Effector memory CD4-positive, alpha-beta T cell (primary cell): ENCODE data around the gene PSMD3.

Experiments used
- DNase-seq, 3 donors: peaks; one replicate each; pipeline ENCODE4 v3.0.0-alpha.2; 2020
- H3K27ac ChIP-seq: 2 replicates; pipeline ENCODE4 v1.7.0; 2013; ENCODE audit warnings: mild to moderate bottlenecking, low read length, moderate library complexity; ENCODE audit not compliant: insufficient read depth, poor library complexity, severe bottlenecking
- H3K27me3 ChIP-seq: replicated peaks from 2 replicates; pipeline ENCODE4 v1.7.0; 2013; ENCODE audit warnings: mild to moderate bottlenecking, low read length; ENCODE audit not compliant: insufficient read depth, control insufficient read depth, poor library complexity, severe bottlenecking
- H3K36me3 ChIP-seq: 2 replicates; pipeline ENCODE4 v1.7.0; 2013; ENCODE audit warnings: mild to moderate bottlenecking, low read length, moderate library complexity; ENCODE audit not compliant: control insufficient read depth, insufficient read depth
- H3K4me1 ChIP-seq: 2 replicates; pipeline ENCODE4 v1.7.0; 2013; ENCODE audit warnings: low read length, mild to moderate bottlenecking; ENCODE audit not compliant: control insufficient read depth, insufficient read depth, poor library complexity, severe bottlenecking
- H3K4me3 ChIP-seq: 2 replicates; pipeline ENCODE4 v1.7.0; 2013; ENCODE audit warnings: low read length, low read depth, mild to moderate bottlenecking; ENCODE audit not compliant: insufficient read depth, poor library complexity, severe bottlenecking
- H3K9me3 ChIP-seq: 2 replicates; pipeline ENCODE4 v1.7.0; 2013; ENCODE audit warnings: mild to moderate bottlenecking, low read length, moderate library complexity; ENCODE audit not compliant: control insufficient read depth

The PSMD3 gene

GRCh38 chr17:40027614-40028012 lies 47.0 kb downstream of the PSMD3 start:
- Histone ChIP-seq H3K4me1 (peaks cover 10% of the 10 kb centered on the region), H3K9me3 (no peaks in the 10 kb centered on the region), H3K36me3 (peaks cover 54% of the 10 kb centered on the region), H3K27me3 (no peaks in the 10 kb centered on the region), H3K4me3 (no peak overlapping the region), H3K27ac (no peak overlapping the region)
- DNase-seq = no peak

GRCh38 chr17:40028595-40028994 lies 48.0 kb downstream of the PSMD3 start:
- DNase-seq = no peak
- Histone ChIP-seq H3K9me3 (no peaks in the 10 kb centered on the region), H3K36me3 (peaks cover 57% of the 10 kb centered on the region), H3K27me3 (no peaks in the 10 kb centered on the region), H3K4me1 (peaks cover 10% of the 10 kb centered on the region), H3K27ac (no peak overlapping the region), H3K4me3 (no peak overlapping the region)

- Histone ChIP-seq H3K27ac (no peak overlapping the region), H3K9me3 (no peaks in the 10 kb centered on the region), H3K27me3 (no peaks in the 10 kb centered on the region), H3K36me3 (peaks cover 67% of the 10 kb centered on the region), H3K4me1 (peaks cover 5% of the 10 kb centered on the region), H3K4me3 (no peak overlapping the region)
- DNase-seq = no peak
Observed at GRCh38 chr17:40031706-40032105, 51.1 kb downstream of the PSMD3 start.

GRCh38 chr17:40032322-40033320 lies 52.0 kb downstream of the PSMD3 start:
- Histone ChIP-seq H3K27me3 (no peaks in the 10 kb centered on the region), H3K4me1 (no peaks in the 10 kb centered on the region), H3K9me3 (no peaks in the 10 kb centered on the region), H3K4me3 (no peak overlapping the region), H3K36me3 (peaks cover 63% of the 10 kb centered on the region), H3K27ac (no peak overlapping the region)
- DNase-seq = no peak

GRCh38 chr17:40033339-40033738 lies 52.7 kb downstream of the PSMD3 start:
- H3K36me3 ChIP-seq = peaks cover 60% of the 10 kb centered on the region
- no peaks in the 10 kb centered on the region for H3K4me1 ChIP-seq
- no peak overlapping the region for H3K4me3 ChIP-seq
- H3K9me3 ChIP-seq = no peaks in the 10 kb centered on the region
- H3K27ac ChIP-seq = no peak overlapping the region
- no peaks in the 10 kb centered on the region for H3K27me3 ChIP-seq
- no peak for DNase-seq

GRCh38 chr17:40034426-40035161 lies 54.0 kb downstream of the PSMD3 start:
- no peak overlapping the region for H3K27ac ChIP-seq
- no peak for DNase-seq
- H3K27me3 ChIP-seq = no peaks in the 10 kb centered on the region
- H3K4me3 ChIP-seq = no peak overlapping the region
- no peaks in the 10 kb centered on the region for H3K9me3 ChIP-seq
- peaks cover 50% of the 10 kb centered on the region for H3K36me3 ChIP-seq
- H3K4me1 ChIP-seq = no peaks in the 10 kb centered on the region

- Histone ChIP-seq H3K9me3 (no peaks in the 10 kb centered on the region), H3K27ac (no peak overlapping the region), H3K4me1 (no peaks in the 10 kb centered on the region), H3K36me3 (peaks cover 48% of the 10 kb centered on the region), H3K27me3 (no peaks in the 10 kb centered on the region), H3K4me3 (no peak overlapping the region)
- DNase-seq = no peak
Observed at GRCh38 chr17:40035162-40035559, 54.6 kb downstream of the PSMD3 start.

- DNase-seq = no peak
- Histone ChIP-seq H3K9me3 (no peaks in the 10 kb centered on the region), H3K4me3 (no peak overlapping the region), H3K4me1 (no peaks in the 10 kb centered on the region), H3K27me3 (no peaks in the 10 kb centered on the region), H3K36me3 (peaks cover 15% of the 10 kb centered on the region), H3K27ac (no peak overlapping the region)
Observed at GRCh38 chr17:40038882-40039513, 58.4 kb downstream of the PSMD3 start.

- Histone ChIP-seq H3K4me1 (no peaks in the 10 kb centered on the region), H3K36me3 (peaks cover 7% of the 10 kb centered on the region), H3K27ac (no peak overlapping the region), H3K27me3 (no peaks in the 10 kb centered on the region), H3K4me3 (no peak overlapping the region), H3K9me3 (no peaks in the 10 kb centered on the region)
- no peak for DNase-seq
Observed at GRCh38 chr17:40041196-40041595, 60.6 kb downstream of the PSMD3 start.
